Tibial artery (tissue), 4 donors: ENCODE data around the gene INHBE.

Experiments used
- DNase-seq, 2 donors: peaks; one replicate each; pipeline ENCODE4 v3.0.0-alpha.2; 2019
- H3K27ac ChIP-seq, 2 donors: fragments of 200-600 bp; sonication (generic) in 1 of 2; 1 replicate in 1 of 2; 2 replicates in 1 of 2; pipeline ENCODE4 v1.5.1; 2018 to 2019; ENCODE audit warnings: mild to moderate bottlenecking in 1 of 2
- H3K27me3 ChIP-seq, 2 donors: fragments of 200-600 bp; sonication (generic) in 1 of 2; one replicate each; pipeline versions ENCODE4 v1.5.1 to v1.6.0; 2016 to 2019
- H3K36me3 ChIP-seq, 3 donors: fragments of 200-600 bp; sonication (generic) in 2 of 3; one replicate each; pipeline ENCODE4 v1.5.1; 2016 to 2019; ENCODE audit warnings: mild to moderate bottlenecking in 2 of 3
- H3K4me1 ChIP-seq, 4 donors: fragments of 200-600 bp; sonication (generic) in 2 of 4; 1 replicate in 3 of 4; 2 replicates in 1 of 4; pipeline ENCODE4 v1.5.1; 2016 to 2019
- H3K4me3 ChIP-seq, 2 donors: fragments of 200-600 bp; sonication (generic) in 1 of 2; 1 replicate in 1 of 2; 2 replicates in 1 of 2; pipeline ENCODE4 v1.5.1; 2018 to 2019; ENCODE audit warnings: mild to moderate bottlenecking in 2 of 2
- H3K9me3 ChIP-seq, 3 donors: fragments of 200-600 bp; sonication (generic) in 1 of 3; one replicate each; pipeline ENCODE4 v1.5.1; 2016 to 2019
- CTCF ChIP-seq, 2 experiments: fragments of 200-600 bp in 1 of 2; fragments of 450-650 bp in 1 of 2; IDR thresholded peaks; one replicate each; pipeline ENCODE4 v1.5.1; 2017 to 2019; ENCODE audit warnings: antibody characterized with exemption in 2 of 2, mild to moderate bottlenecking in 1 of 2, moderate library complexity in 1 of 2
- intact Hi-C: fragments of 100-400 bp; cut with DNase I; formaldehyde crosslinking; loops from one replicate; pipeline ENCODE4 v1.15.0; 2023; ENCODE audit warnings: low total_unique reads

INHBE gene

GRCh38 chr12:57469296-57470164 is 14.4 kb downstream of the INHBE start:
- H3K36me3 ChIP-seq, result no peaks in the 10 kb centered on the region
- peaks cover 0 to under 1% (median 0%) of the 10 kb centered on the region in 4 donors for H3K4me1 ChIP-seq
- H3K27me3 ChIP-seq, result peaks cover 0 to 42% of the 10 kb centered on the region in 2 donors
- H3K27ac ChIP-seq, result no peak overlapping the region
- H3K4me3 ChIP-seq, result no peak overlapping the region
- intact Hi-C loops, result no loop called here
- no peak for DNase-seq
- no peak for TF ChIP-seq CTCF (IDR thresholded peaks at IDR 0.05)
- H3K9me3 ChIP-seq, result no peaks in the 10 kb centered on the region

- Histone ChIP-seq H3K36me3 (no peaks in the 10 kb centered on the region), H3K9me3 (no peaks in the 10 kb centered on the region), H3K4me3 (no peak overlapping the region), H3K4me1 (peaks cover 0 to 9% (median 6%) of the 10 kb centered on the region in 4 donors), H3K27ac (no peak overlapping the region), H3K27me3 (peaks cover 0 to 51% of the 10 kb centered on the region in 2 donors)
- intact Hi-C loops, result no loop called here
- no peak for TF ChIP-seq CTCF (IDR thresholded peaks at IDR 0.05)
- DNase-seq, result no peak
Observed at GRCh38 chr12:57470286-57470969, 15.3 kb downstream of the INHBE start.

- Histone ChIP-seq H3K4me3 (no peak overlapping the region), H3K4me1 (peaks cover 0 to 16% (median 12%) of the 10 kb centered on the region in 4 donors), H3K9me3 (no peaks in the 10 kb centered on the region), H3K36me3 (no peaks in the 10 kb centered on the region), H3K27me3 (peaks cover 0 to 57% of the 10 kb centered on the region in 2 donors), H3K27ac (no peak overlapping the region)
- no peak for TF ChIP-seq CTCF (IDR thresholded peaks at IDR 0.05)
- no peak for DNase-seq
- intact Hi-C loops, result no loop called here
Observed at GRCh38 chr12:57470970-57471656, 16.0 kb downstream of the INHBE start.

GRCh38 chr12:57471661-57472060 is 16.6 kb downstream of the INHBE start:
- H3K9me3 ChIP-seq, result no peaks in the 10 kb centered on the region
- DNase-seq, result no peak
- peaks cover 0 to 19% (median 14%) of the 10 kb centered on the region in 4 donors for H3K4me1 ChIP-seq
- no peak overlapping the region for H3K27ac ChIP-seq
- peaks cover 0 to 63% of the 10 kb centered on the region in 2 donors for H3K27me3 ChIP-seq
- no peak for TF ChIP-seq CTCF (IDR thresholded peaks at IDR 0.05)
- H3K36me3 ChIP-seq, result no peaks in the 10 kb centered on the region
- H3K4me3 ChIP-seq, result no peak overlapping the region
- intact Hi-C loops, result no loop called here

GRCh38 chr12:57472391-57472790 is 17.3 kb downstream of the INHBE start:
- peaks cover 0 to 70% of the 10 kb centered on the region in 2 donors for H3K27me3 ChIP-seq
- H3K4me1 ChIP-seq, result peaks cover 0 to 19% (median 14%) of the 10 kb centered on the region in 4 donors
- DNase-seq, result no peak
- H3K9me3 ChIP-seq, result no peaks in the 10 kb centered on the region
- no peak overlapping the region for H3K27ac ChIP-seq
- no peaks in the 10 kb centered on the region for H3K36me3 ChIP-seq
- H3K4me3 ChIP-seq, result no peak overlapping the region
- intact Hi-C loops, result no loop called here
- TF ChIP-seq CTCF (IDR thresholded peaks at IDR 0.05), result no peak
